ENCODE data around the gene KHDC1L.
"Not testable (repeated sequence)": the region's sequence is repeated elsewhere in the genome, so short reads cannot be mapped to it uniquely, and the experiment has no call there.

Gene KHDC1L

DNA sequence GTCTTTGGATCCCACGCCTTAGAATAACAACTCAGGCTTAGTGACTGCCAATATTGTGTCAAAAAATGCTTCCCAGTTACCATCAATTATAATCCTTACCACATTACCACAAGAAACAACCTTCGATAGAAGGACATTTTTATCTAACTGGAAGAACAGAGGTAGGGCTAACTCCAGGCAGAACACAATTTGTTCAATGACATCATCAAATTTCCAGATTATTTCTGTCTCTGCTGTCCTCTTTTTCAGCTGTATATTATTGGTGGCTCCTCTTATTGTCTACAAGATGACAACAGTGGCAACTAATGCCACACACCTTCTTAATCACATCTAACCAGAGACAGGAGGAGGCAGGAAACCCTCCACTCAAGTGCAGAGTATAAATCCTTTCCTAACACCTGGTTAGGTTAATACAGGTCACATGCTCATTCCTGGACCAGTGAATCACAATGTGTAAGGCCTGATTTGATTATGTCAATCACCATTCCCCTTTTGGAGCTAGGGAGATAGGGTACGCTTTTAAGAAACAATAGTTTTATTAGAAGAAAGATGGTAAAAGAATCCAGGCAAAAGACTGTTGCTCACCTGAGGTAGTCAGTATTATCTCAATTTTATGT lies 18.0 kb downstream of the KHDC1L start:
- no peak for DNase-seq

DNA sequence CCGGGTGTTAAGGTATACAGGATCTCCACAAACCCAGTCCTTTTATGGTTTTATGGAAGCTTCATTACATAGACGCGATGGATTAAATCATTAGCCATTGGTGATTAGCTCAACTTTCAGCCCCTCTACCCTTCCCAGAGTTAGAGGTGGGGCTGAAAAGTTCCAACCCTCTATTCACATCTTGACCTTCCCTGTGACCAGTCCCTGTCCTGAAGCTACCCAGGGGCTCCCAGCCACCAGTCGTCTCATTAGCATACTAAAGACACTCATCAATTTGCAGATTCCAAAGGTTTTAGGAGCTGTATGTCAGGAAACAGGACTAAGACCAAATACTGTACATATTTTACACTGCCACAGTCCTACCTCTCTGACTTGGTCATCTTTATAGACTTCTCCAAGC lies 21.0 kb downstream of the KHDC1L start:
- DNase-seq: no peak

GRCh38 chr6:73203098-73203497 lies 22.2 kb downstream of the KHDC1L start:
- no peak for DNase-seq

DNA sequence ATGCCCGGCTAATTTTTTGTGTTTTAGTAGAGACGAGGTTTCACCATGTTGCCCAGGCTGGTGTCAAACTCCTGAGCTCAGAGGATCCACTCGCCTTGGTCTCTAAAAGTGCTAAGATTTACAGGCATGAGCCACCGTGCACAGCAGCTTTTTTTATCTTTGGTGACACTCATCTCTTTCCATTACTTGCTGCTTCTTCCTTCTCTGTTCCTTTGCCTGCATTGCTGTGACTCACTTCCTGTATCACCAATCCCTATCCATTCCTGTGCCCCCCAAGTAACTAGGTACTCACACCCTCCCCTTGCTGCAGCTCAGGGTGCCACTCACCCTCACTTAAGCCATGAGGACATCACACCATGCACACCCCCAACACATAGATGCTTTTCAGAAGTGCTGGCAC lies 24.6 kb downstream of the KHDC1L start:
- no peak for DNase-seq

GRCh38 chr6:73200247-73200646 lies 25.0 kb downstream of the KHDC1L start:
- no peak for DNase-seq

GRCh38 chr6:73194744-73195143 lies 30.6 kb downstream of the KHDC1L start:
- no peak for DNase-seq

DNA sequence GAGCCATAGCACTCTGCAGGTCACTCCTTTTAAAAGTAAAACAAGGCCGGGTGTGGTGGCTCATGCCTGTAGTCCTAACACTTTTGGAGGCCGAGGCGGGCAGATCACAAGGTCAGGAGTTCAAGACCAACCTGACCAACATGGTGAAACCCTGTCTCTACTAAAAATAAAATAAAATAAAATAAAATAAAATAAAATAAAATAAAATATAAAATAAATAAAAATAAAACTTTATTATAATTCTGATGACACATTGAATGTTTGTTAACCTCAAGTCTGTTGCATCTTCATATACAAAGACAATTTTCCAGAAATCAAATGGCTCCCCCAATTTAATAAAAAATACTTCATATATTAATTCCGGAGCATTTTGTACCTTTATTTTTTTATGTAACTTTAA lies 32.0 kb downstream of the KHDC1L start:
- not testable (repeated sequence) for DNase-seq

GRCh38 chr6:73182021-73182607 lies 43.2 kb downstream of the KHDC1L start:
- no peak for DNase-seq

DNA sequence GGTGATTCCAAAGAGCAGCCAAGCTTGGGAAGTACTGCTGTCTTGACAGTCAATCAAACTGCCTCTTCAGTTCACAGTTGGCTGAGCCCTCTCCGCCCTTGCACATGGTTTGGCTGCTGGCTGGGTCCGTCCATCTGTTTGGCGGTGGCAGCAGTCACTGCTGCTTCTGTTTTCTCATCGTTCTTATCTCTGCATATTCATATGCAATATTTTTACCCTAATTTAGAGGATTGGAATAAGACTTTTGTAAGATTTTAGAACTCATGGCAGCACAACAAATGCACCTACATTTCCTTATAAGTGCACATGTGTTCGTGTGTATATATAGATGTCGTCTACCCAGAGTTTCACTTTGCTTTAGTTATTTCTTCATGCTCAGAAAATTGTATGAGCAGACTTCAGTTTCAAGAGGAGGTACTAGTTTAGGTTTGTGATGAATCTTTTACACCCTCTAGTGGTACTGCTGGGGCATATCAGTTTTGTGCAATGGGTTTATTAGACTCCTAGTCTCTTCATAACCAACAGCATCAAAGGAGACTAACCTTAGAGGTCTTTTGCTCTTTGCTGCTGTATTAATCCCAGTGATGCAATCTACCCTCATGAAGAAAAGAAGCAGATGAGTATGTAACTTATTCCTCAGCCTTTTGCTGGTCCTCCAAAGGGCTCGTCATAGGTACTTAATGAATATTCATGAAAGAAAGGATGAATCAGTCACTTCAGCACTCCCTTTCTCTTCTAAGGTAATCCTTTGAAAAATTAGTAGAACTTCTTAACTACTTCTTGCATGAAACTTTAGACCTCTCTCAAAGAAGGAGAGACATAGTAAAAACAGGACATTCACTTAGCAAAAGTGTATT lies 44.3 kb downstream of the KHDC1L start:
- DNase-seq: peak in 8 of 51 donors; percentile 4 to 57 (median 8)

DNA sequence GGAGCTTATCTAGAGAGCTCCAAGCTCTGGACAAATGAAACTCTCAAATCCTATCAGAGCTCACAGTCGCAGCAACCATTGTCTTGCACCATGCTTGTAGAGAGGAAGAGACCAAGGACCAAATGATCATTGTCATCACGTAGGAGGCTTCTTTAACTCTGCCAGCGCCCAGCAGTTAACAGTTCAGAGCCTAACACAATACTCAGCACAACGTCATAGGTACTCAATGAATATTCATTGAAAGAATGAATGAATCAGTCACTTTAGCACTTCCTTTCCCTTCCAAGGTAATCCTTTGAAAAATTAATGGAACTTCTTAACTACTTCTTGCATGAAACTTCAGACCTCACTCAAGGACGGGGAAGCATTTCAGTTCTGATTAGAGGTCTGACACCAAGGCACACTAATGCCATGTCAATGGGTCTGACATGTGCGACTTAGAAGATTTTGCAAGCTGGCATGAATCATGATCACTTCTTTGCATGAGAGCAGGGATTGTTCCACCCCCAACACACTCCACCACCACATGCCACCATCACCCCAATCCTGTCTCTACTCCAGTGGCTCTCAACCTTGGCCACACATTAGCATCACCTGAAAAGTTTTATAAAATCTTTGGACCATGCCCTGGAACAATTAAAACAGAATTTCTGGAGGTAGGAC lies 45.1 kb downstream of the KHDC1L start:
- peak in 1 of 51 donors; percentile 19 for DNase-seq

DNA sequence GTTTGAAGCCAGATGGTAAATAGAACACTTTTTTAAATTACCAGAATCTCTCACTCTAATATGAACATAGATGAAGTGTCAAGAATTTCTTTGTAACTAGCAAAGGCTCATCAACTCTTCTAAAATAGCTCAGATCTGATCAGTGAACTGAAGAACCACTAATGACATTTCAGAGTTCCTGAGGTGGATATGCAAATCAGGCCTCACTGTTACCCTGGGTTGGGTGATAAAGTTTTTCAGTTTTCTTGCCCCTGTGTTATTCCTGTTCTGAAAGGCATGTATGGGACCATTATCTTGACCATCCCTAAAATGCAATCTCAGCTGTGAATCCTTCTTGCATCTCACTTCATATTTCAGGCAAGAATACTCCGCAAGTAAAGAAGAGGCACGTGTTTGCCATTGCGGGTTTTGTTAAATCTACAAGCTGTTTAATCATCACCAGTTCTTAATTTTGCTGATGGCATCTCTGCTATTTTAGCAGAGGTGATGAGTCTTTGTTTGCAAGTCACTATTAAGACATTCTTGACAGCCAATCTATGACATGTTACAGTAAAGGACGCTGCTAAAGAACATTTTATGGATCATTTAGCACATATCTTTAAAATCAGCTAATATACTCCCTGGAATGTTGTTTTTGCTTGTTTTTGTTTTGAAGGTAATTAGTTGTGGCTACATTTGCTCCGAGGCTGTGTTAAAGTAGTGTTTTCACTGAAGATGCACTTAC lies 47.9 kb downstream of the KHDC1L start:
- DNase-seq: peak in 1 of 51 donors; percentile 9

GRCh38 chr6:73176057-73176456 lies 49.2 kb downstream of the KHDC1L start:
- DNase-seq: no peak

GRCh38 chr6:73174646-73175045 lies 50.6 kb downstream of the KHDC1L start:
- DNase-seq: no peak

Data from hypothalamus (tissue), 51 donors.